Myometrial cell (primary cell): ENCODE measurements around the gene OGN. TPM values are rescaled to one million over a fixed set of nuclear protein-coding genes. Genes with fewer than 3 reads are reported as not detected.

Experiments used
- total RNA-seq: library from RNA; depleted of rRNA; stranded (reverse); fragments of >200 nt; gene quantifications from 2 replicates; pipeline ENCODE4 v1.2.3, GENCODE V29; 2015

The OGN gene, protein sequence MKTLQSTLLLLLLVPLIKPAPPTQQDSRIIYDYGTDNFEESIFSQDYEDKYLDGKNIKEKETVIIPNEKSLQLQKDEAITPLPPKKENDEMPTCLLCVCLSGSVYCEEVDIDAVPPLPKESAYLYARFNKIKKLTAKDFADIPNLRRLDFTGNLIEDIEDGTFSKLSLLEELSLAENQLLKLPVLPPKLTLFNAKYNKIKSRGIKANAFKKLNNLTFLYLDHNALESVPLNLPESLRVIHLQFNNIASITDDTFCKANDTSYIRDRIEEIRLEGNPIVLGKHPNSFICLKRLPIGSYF
- under 0.01 and 0.18 TPM in 2 replicates for total RNA-seq

DNA sequence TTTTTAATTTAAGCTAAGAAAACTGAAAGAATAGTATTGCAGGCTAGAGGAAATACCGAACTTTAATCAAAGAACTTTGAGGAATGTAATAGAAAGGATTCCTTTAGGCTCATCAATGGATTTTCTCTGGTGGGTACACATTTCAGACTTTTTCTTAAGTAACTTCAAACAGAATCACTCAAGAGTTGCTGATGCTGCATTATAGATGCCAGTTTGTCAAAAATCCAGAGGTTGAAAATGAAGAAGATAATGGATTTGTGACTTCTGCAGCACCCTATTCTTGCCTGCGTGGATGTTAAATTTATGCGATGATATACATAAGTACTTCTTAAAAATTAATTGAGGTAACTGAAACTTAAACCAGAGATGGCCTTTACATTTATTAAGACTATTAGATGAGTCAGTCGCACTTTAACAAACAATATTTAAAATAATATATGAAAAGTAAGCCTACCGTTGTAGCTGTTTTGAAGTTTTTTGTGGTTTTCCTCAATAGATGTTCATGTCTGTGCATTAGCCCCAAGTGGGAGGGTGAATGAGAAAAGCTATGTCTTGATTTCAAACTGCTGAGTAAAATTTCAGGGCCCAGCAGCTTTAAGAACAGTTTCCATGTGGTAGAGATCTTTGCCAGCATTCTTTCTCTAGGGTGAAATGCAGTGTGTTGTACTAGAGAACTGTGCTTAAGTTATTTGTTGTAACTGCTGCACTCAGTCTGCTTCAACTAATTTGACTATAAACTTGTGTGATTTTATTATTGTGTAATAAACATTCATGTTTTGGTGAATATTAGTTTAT lies at the start of gene OGN:
OGN (minus strand) TSS at position 537 of the 795 bp plus-strand sequence. CDS start 1,171 bp downstream, outside the sequence.

DNA sequence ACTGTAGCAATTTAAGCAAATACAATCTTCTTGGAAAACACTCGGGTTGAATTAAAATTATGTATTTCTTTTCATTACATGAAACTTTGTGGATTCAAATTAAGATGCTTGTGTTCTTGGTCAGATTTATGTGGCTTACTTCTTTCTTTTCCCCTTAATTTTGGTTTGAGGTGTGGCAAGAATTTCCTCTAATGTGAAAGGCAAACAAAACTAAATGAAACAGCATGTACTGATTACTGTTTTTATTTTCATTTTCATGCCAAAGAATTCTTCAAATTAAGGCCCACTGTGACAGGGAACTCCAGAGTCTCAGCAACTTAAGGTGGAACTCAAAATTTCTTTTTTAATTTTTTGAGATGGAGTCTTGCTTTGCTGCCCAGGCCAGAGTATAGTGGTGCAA lies 20.0 kb upstream of the OGN start, which contains the start of gene OMD:
OMD (minus strand) TSS at position 132 of the 400 bp plus-strand sequence. CDS start 6,913 bp downstream, outside the sequence.

Other genes starting within 250 kb of the OGN start
- gene IARS1, start 110.9 kb downstream of the OGN start, total RNA-seq: 234 and 261 TPM in 2 replicates
- 7.2 and 14.4 TPM in 2 replicates for gene NOL8, start 79.2 kb downstream of the OGN start, total RNA-seq
- 3.0 and 4.0 TPM in 2 replicates for gene CENPP, start 78.6 kb downstream of the OGN start, total RNA-seq
- gene OMD, start 19.9 kb upstream of the OGN start, total RNA-seq: under 0.01 TPM in 1 of 2 replicates, not detected in the other
- gene ASPN, start 77.9 kb upstream of the OGN start, total RNA-seq: 1.4 and 2.1 TPM in 2 replicates
- 0.53 and 1.2 TPM in 2 replicates for gene ECM2, start 131.4 kb upstream of the OGN start, total RNA-seq